Activated CD8-positive, alpha-beta T cell treated with anti-CD3 and anti-CD28 coated beads for 36 hours (primary cell): ENCODE measurements around the gene C11orf21. TPM values are rescaled to one million over a fixed set of nuclear protein-coding genes. Genes with fewer than 3 reads are reported as not detected.

Source experiments
- ATAC-seq: fragments of 200-7000 bp; cut with Tn5 transposase; one replicate; pipeline ENCODE4 v1.10.0; 2021; ENCODE audit warnings: mild to moderate bottlenecking, moderate library complexity
- CTCF ChIA-PET: fragments of 350-600 bp; sonication (Branson Sonifier 250); formaldehyde crosslinking; loops from one replicate; lab custom pipeline; 2021; ENCODE audit warnings: antibody characterized with exemption; lab: Charles Lee
- POLR2A ChIA-PET: fragments of 350-600 bp; sonication (Branson Sonifier 250); formaldehyde crosslinking; loops from one replicate; lab custom pipeline; 2021; ENCODE audit warnings: antibody characterized with exemption; lab: Charles Lee
- DNase-seq: peaks from one replicate; pipeline ENCODE4 v3.0.0-alpha.2; 2020
- H3K27ac Mint-ChIP-seq: one replicate; pipeline ENCODE4 v1.8.0; 2021; ENCODE audit warnings: mild to moderate bottlenecking, mixed read lengths
- H3K27me3 Mint-ChIP-seq: one replicate; pipeline ENCODE4 v1.8.0; 2021; ENCODE audit warnings: mixed read lengths
- H3K36me3 Mint-ChIP-seq: one replicate; pipeline ENCODE4 v1.8.0; 2021; ENCODE audit warnings: low read depth, mixed read lengths
- H3K4me1 Mint-ChIP-seq: one replicate; pipeline ENCODE4 v1.8.0; 2021; ENCODE audit warnings: low read depth, mixed read lengths
- H3K4me3 Mint-ChIP-seq: one replicate; pipeline ENCODE4 v1.8.0; 2021; ENCODE audit warnings: mild to moderate bottlenecking, moderate library complexity, mixed read lengths
- H3K9me3 Mint-ChIP-seq: one replicate; pipeline ENCODE4 v1.8.0; 2021; ENCODE audit warnings: mixed read lengths
- intact Hi-C: fragments of 100-400 bp; cut with micrococcal nuclease; formaldehyde crosslinking; loops from one replicate; pipeline ENCODE4 v1.10.0; 2022
- total RNA-seq, 2 experiments: library from RNA; stranded (reverse); gene quantifications; one replicate each; pipeline ENCODE4 v1.2.3, GENCODE V29; 2021
- TF ChIP-seq, protein P1 (sequence below): fragments of 200-600 bp; IDR thresholded peaks from one replicate; pipeline ENCODE4 v1.8.0; 2022; ENCODE audit warnings: antibody characterized with exemption, mild to moderate bottlenecking

The C11orf21 gene
- total RNA-seq, 2 experiments from 2014 or later, result 2.1 to 2.2 TPM

- ATAC-seq (no peak), DNase-seq (no peak)
- Mint-ChIP-seq H3K27me3 (peaks cover 3% of the 10 kb centered on the region), H3K27ac (no peak overlapping the region), H3K4me3 (no peak overlapping the region), H3K4me1 (peaks cover 23% of the 10 kb centered on the region), H3K36me3 (no peaks in the 10 kb centered on the region), H3K9me3 (no peaks in the 10 kb centered on the region)
- POLR2A ChIA-PET, result no interaction called here
- CTCF ChIA-PET, result no interaction called here
- intact Hi-C loops, result no loop called here
- TF ChIP-seq, protein P1, sequence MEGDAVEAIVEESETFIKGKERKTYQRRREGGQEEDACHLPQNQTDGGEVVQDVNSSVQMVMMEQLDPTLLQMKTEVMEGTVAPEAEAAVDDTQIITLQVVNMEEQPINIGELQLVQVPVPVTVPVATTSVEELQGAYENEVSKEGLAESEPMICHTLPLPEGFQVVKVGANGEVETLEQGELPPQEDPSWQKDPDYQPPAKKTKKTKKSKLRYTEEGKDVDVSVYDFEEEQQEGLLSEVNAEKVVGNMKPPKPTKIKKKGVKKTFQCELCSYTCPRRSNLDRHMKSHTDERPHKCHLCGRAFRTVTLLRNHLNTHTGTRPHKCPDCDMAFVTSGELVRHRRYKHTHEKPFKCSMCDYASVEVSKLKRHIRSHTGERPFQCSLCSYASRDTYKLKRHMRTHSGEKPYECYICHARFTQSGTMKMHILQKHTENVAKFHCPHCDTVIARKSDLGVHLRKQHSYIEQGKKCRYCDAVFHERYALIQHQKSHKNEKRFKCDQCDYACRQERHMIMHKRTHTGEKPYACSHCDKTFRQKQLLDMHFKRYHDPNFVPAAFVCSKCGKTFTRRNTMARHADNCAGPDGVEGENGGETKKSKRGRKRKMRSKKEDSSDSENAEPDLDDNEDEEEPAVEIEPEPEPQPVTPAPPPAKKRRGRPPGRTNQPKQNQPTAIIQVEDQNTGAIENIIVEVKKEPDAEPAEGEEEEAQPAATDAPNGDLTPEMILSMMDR, result no peak
These were observed 37.9 kb downstream of the C11orf21 start for GRCh38 chr11:2263724-2264360.

GRCh38 chr11:2263071-2263565 is 38.6 kb downstream of the C11orf21 start:
- no peak overlapping the region for H3K4me3 Mint-ChIP-seq
- ChIA-PET POLR2A (no interaction called here), CTCF (no interaction called here)
- H3K27ac Mint-ChIP-seq, result no peak overlapping the region
- H3K9me3 Mint-ChIP-seq, result no peaks in the 10 kb centered on the region
- H3K27me3 Mint-ChIP-seq, result no peaks in the 10 kb centered on the region
- TF ChIP-seq, protein P1, result no peak
- intact Hi-C loops, result no loop called here
- ATAC-seq (no peak), DNase-seq (no peak)
- H3K4me1 Mint-ChIP-seq, result peaks cover 19% of the 10 kb centered on the region
- no peaks in the 10 kb centered on the region for H3K36me3 Mint-ChIP-seq

GRCh38 chr11:2262301-2263070 is 39.2 kb downstream of the C11orf21 start:
- peaks cover 16% of the 10 kb centered on the region for H3K4me1 Mint-ChIP-seq
- CTCF ChIA-PET, result no interaction called here
- H3K9me3 Mint-ChIP-seq, result no peaks in the 10 kb centered on the region
- POLR2A ChIA-PET, result no interaction called here
- DNase-seq (no peak), ATAC-seq (no peak)
- no peak overlapping the region for H3K4me3 Mint-ChIP-seq
- intact Hi-C loops, result no loop called here
- no peaks in the 10 kb centered on the region for H3K27me3 Mint-ChIP-seq
- TF ChIP-seq, protein P1, result no peak
- H3K36me3 Mint-ChIP-seq, result no peaks in the 10 kb centered on the region
- no peak overlapping the region for H3K27ac Mint-ChIP-seq

- ATAC-seq (no peak), DNase-seq (no peak)
- TF ChIP-seq, protein P1, result no peak
- no peaks in the 10 kb centered on the region for H3K9me3 Mint-ChIP-seq
- ChIA-PET POLR2A (no interaction called here), CTCF (no interaction called here)
- no peak overlapping the region for H3K27ac Mint-ChIP-seq
- peaks cover 14% of the 10 kb centered on the region for H3K4me1 Mint-ChIP-seq
- H3K4me3 Mint-ChIP-seq, result no peak overlapping the region
- no peaks in the 10 kb centered on the region for H3K36me3 Mint-ChIP-seq
- intact Hi-C loops, result no loop called here
- no peaks in the 10 kb centered on the region for H3K27me3 Mint-ChIP-seq
These were observed 40.1 kb downstream of the C11orf21 start for GRCh38 chr11:2261436-2262230.
